IPS DF 6.9 (cell line): ENCODE results near the gene NKX3-2.

ENCODE experiments used
- DNase-seq: peaks from one replicate; pipeline ENCODE4 v3.0.0-alpha.2; 2013; ENCODE audit warnings: low read depth, low spot score
- H3K27ac ChIP-seq: one replicate; pipeline ENCODE4 v1.5.1; 2013; ENCODE audit warnings: low read length, control low read depth
- H3K27me3 ChIP-seq: 2 replicates; pipeline ENCODE4 v1.6.1; 2013; ENCODE audit warnings: mild to moderate bottlenecking, low read length; ENCODE audit not compliant: control insufficient read depth, insufficient read depth
- H3K36me3 ChIP-seq: 2 replicates; pipeline ENCODE4 v1.6.1; 2013; ENCODE audit warnings: low read length; ENCODE audit not compliant: control insufficient read depth, insufficient read depth
- H3K4me1 ChIP-seq: 2 replicates; pipeline ENCODE4 v1.6.1; 2013; ENCODE audit warnings: low read length; ENCODE audit not compliant: control insufficient read depth, insufficient read depth
- H3K4me3 ChIP-seq: 2 replicates; pipeline ENCODE4 v1.5.1; 2013; ENCODE audit warnings: mild to moderate bottlenecking, low read length
- H3K9me3 ChIP-seq: 2 replicates; pipeline ENCODE4 v1.6.1; 2013; ENCODE audit warnings: low read length, inconsistent platforms; ENCODE audit not compliant: control insufficient read depth, insufficient read depth
- WGBS: extraction: QIAGEN DNeasy Blood & Tissue Kit; methylation state at CpG from one replicate; pipeline ENCODE4 v1.1.7; 2013; ENCODE audit warnings: mixed read lengths, missing lambda C conversion rate; ENCODE audit not compliant: insufficient read length, insufficient coverage; 5-methylcytosine and 5-hydroxymethylcytosine counted together

The NKX3-2 gene

GRCh38 chr4:13523591-13524503, 20.5 kb downstream of the NKX3-2 start:
- no peak overlapping the region for H3K27ac ChIP-seq
- H3K36me3 ChIP-seq: no peaks in the 10 kb centered on the region
- no peak overlapping the region for H3K4me3 ChIP-seq
- peaks cover 4% of the 10 kb centered on the region; the same call in 1 of the 2 replicates for H3K9me3 ChIP-seq
- DNase-seq: no peak
- 0 out of 2 replicates have a peak, but pooled peaks cover 1% of the 10 kb centered on the region for H3K4me1 ChIP-seq
- H3K27me3 ChIP-seq: peaks cover 76% of the 10 kb centered on the region
- no CpG with 5 or more reads among the region's 59 CpGs for WGBS

GRCh38 chr4:13523105-13523477, 21.2 kb downstream of the NKX3-2 start:
- H3K27me3 ChIP-seq: peaks cover 68% of the 10 kb centered on the region
- peak overlapping the region; percentile 6; the same call in 1 of the 2 replicates for H3K4me3 ChIP-seq

GRCh38 chr4:13522282-13523104, 21.8 kb downstream of the NKX3-2 start:
- Histone ChIP-seq H3K27me3 (peaks cover 63% of the 10 kb centered on the region), H3K9me3 (peaks cover 4% of the 10 kb centered on the region; the same call in 1 of the 2 replicates), H3K4me1 (0 out of 2 replicates have a peak, but pooled peaks cover 1% of the 10 kb centered on the region), H3K27ac (no peak overlapping the region), H3K36me3 (no peaks in the 10 kb centered on the region), H3K4me3 (peak overlapping the region; percentile 6; the same call in 1 of the 2 replicates)
- WGBS: no CpG with 5 or more reads among the region's 49 CpGs
- DNase-seq: no peak

More at GRCh38 chr4:13523105-13523477, 21.2 kb downstream of the NKX3-2 start:
- Histone ChIP-seq H3K36me3 (no peaks in the 10 kb centered on the region), H3K27ac (no peak overlapping the region), H3K9me3 (peaks cover 4% of the 10 kb centered on the region; the same call in 1 of the 2 replicates), H3K4me1 (0 out of 2 replicates have a peak, but pooled peaks cover 1% of the 10 kb centered on the region)
- no CpG with 5 or more reads among the region's 17 CpGs for WGBS
- no peak for DNase-seq

- no peak overlapping the region for H3K4me3 ChIP-seq
- H3K27me3 ChIP-seq: peaks cover 49% of the 10 kb centered on the region
- WGBS: no CpG with 5 or more reads among the region's 2 CpGs
- 0 out of 2 replicates have a peak, but pooled peaks cover 1% of the 10 kb centered on the region for H3K4me1 ChIP-seq
- no peak for DNase-seq
- H3K9me3 ChIP-seq: peaks cover 4% of the 10 kb centered on the region; the same call in 1 of the 2 replicates
- no peak overlapping the region for H3K27ac ChIP-seq
- no peaks in the 10 kb centered on the region for H3K36me3 ChIP-seq
These were observed 23.3 kb downstream of the NKX3-2 start for GRCh38 chr4:13521047-13521446.

GRCh38 chr4:13516315-13516860, 27.9 kb downstream of the NKX3-2 start:
- no CpG with 5 or more reads among the region's 3 CpGs for WGBS
- DNase-seq: no peak
- no peak overlapping the region for H3K4me3 ChIP-seq
- peaks cover 3% of the 10 kb centered on the region; the same call in 1 of the 2 replicates for H3K4me1 ChIP-seq
- H3K27me3 ChIP-seq: peaks cover 4% of the 10 kb centered on the region
- no peaks in the 10 kb centered on the region for H3K9me3 ChIP-seq
- H3K27ac ChIP-seq: no peak overlapping the region
- no peaks in the 10 kb centered on the region for H3K36me3 ChIP-seq

- Histone ChIP-seq H3K27ac (no peak overlapping the region), H3K4me1 (peaks cover 3% of the 10 kb centered on the region; the same call in 1 of the 2 replicates), H3K4me3 (no peak overlapping the region), H3K36me3 (no peaks in the 10 kb centered on the region), H3K9me3 (no peaks in the 10 kb centered on the region), H3K27me3 (no peaks in the 10 kb centered on the region)
- DNase-seq: no peak
- no CpG with 5 or more reads among the region's 5 CpGs for whole genome bisulfite sequencing
These were observed 29.0 kb downstream of the NKX3-2 start for GRCh38 chr4:13515268-13515667.

- H3K36me3 ChIP-seq: no peaks in the 10 kb centered on the region
- WGBS: no CpG with 5 or more reads among the region's 4 CpGs
- no peak overlapping the region for H3K27ac ChIP-seq
- H3K9me3 ChIP-seq: no peaks in the 10 kb centered on the region
- H3K27me3 ChIP-seq: no peaks in the 10 kb centered on the region
- no peak overlapping the region for H3K4me3 ChIP-seq
- peaks cover 3% of the 10 kb centered on the region; the same call in 1 of the 2 replicates for H3K4me1 ChIP-seq
- no peak for DNase-seq
These were observed 29.6 kb downstream of the NKX3-2 start for GRCh38 chr4:13514722-13515121.

- no peaks in the 10 kb centered on the region for H3K27me3 ChIP-seq
- H3K36me3 ChIP-seq: no peaks in the 10 kb centered on the region
- no peak for DNase-seq
- H3K4me3 ChIP-seq: no peak overlapping the region
- H3K27ac ChIP-seq: no peak overlapping the region
- peaks cover 3% of the 10 kb centered on the region; the same call in 1 of the 2 replicates for H3K4me1 ChIP-seq
- H3K9me3 ChIP-seq: no peaks in the 10 kb centered on the region
These were observed 33.2 kb downstream of the NKX3-2 start for GRCh38 chr4:13511101-13511500.

- Histone ChIP-seq H3K9me3 (no peaks in the 10 kb centered on the region), H3K27me3 (no peaks in the 10 kb centered on the region), H3K4me3 (no peak overlapping the region), H3K4me1 (peaks cover 3% of the 10 kb centered on the region; the same call in 1 of the 2 replicates), H3K36me3 (no peaks in the 10 kb centered on the region), H3K27ac (no peak overlapping the region)
- no peak for DNase-seq
- WGBS: no CpG with 5 or more reads among the region's 1 CpG
These were observed 34.9 kb downstream of the NKX3-2 start for GRCh38 chr4:13509442-13509841.

GRCh38 chr4:13504374-13504773, 39.9 kb downstream of the NKX3-2 start:
- Histone ChIP-seq H3K36me3 (no peaks in the 10 kb centered on the region), H3K27ac (no peak overlapping the region), H3K4me3 (no peak overlapping the region), H3K27me3 (no peaks in the 10 kb centered on the region), H3K4me1 (no peaks in the 10 kb centered on the region; the same call in 1 of the 2 replicates), H3K9me3 (no peaks in the 10 kb centered on the region)
- no CpG with 5 or more reads among the region's 5 CpGs for WGBS
- no peak for DNase-seq
